ENCODE results near the gene RUSF1. TPM values are rescaled to one million over a fixed set of nuclear protein-coding genes. Genes with fewer than 3 reads are reported as not detected.
A peak's percentile ranks its signal among the peaks of the same experiment; 100 is the strongest.

The RUSF1 gene
- total RNA-seq, 1 experiment from 2014 or later, result 30.5 TPM

DNA sequence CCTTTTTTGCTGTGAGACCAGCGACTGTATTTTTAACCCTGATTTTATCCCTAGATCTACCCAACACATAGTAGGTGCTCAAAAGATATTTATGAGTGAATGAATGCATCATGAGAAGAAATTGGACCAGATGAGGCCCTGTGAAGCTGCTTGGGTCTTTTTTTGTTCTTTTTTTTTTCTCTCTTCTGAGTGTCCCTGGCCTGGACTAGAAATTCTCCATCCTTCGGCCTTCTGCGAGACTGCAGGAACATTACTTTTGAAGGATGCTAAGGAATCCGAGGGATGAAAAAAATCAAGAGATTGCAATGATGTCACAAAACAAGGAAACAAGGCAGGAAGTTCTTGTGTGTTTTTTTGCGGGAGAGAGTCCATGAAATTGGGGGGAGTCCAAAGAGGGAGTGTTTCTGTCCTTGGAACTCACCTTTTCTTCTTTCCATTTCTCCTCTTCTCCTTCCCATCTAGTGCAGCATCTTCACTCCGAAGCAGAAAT is 560 bp upstream of the RUSF1 start:
- POLR2A ChIA-PET, result interaction anchor here (0.6 to 1.3 kb wide), 3 partner anchors 25 to 365 kb away, joined by 3 to 8 read pairs (median 3); partner anchors contain the start of genes ARMC5 and ZNF267
- Histone ChIP-seq H3K36me3 (ENCODE audit: control insufficient read depth, insufficient read depth, low read length) (no peaks in the 10 kb centered on the region), H3K4me1 (no peaks in the 10 kb centered on the region), H3K4me3 (ENCODE audit: low read depth, low read length) (peak overlapping the region; percentile 90), H3K9me3 (no peaks in the 10 kb centered on the region), H3K27me3 (replicated peaks; ENCODE audit: control insufficient read depth, insufficient read depth, low read length) (no peaks in the 10 kb centered on the region)
- Mint-ChIP-seq H3K4me1 (ENCODE audit: low read depth, unreplicated experiment) (peaks cover 15% of the 10 kb centered on the region), H3K27ac (ENCODE audit: unreplicated experiment) (peak overlapping the region; percentile 95), H3K36me3 (ENCODE audit: insufficient read depth, unreplicated experiment) (peaks cover 11% of the 10 kb centered on the region), H3K27me3 (ENCODE audit: insufficient read depth, unreplicated experiment) (no peaks in the 10 kb centered on the region), H3K9me3 (ENCODE audit: unreplicated experiment) (no peaks in the 10 kb centered on the region), H3K4me3 (ENCODE audit: unreplicated experiment) (peak overlapping the region; percentile 92)
- TF ChIP-seq, protein P1, sequence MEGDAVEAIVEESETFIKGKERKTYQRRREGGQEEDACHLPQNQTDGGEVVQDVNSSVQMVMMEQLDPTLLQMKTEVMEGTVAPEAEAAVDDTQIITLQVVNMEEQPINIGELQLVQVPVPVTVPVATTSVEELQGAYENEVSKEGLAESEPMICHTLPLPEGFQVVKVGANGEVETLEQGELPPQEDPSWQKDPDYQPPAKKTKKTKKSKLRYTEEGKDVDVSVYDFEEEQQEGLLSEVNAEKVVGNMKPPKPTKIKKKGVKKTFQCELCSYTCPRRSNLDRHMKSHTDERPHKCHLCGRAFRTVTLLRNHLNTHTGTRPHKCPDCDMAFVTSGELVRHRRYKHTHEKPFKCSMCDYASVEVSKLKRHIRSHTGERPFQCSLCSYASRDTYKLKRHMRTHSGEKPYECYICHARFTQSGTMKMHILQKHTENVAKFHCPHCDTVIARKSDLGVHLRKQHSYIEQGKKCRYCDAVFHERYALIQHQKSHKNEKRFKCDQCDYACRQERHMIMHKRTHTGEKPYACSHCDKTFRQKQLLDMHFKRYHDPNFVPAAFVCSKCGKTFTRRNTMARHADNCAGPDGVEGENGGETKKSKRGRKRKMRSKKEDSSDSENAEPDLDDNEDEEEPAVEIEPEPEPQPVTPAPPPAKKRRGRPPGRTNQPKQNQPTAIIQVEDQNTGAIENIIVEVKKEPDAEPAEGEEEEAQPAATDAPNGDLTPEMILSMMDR (IDR thresholded peaks at IDR 0.05; ENCODE audit: insufficient read depth in 1 of 2, low read depth in 1 of 2, low read length in 1 of 2, severe bottlenecking in 1 of 2, unreplicated experiment in 1 of 2), result no peak
- TSS peak; percentile 72 for BruUV-seq (replicated peaks)
- no peak for DNase-seq
- intact Hi-C loops (cut with micrococcal nuclease; ENCODE audit: unreplicated experiment), result loop anchor here (2.0 to 5.0 kb wide), 2 partner anchors 32 to 194 kb away; no protein-coding TSS in a partner anchor
- CTCF ChIA-PET, result interaction anchor here (1.7 kb wide), 1 partner anchor 31 kb away, joined by 5 read pairs; no protein-coding TSS in a partner anchor

DNA sequence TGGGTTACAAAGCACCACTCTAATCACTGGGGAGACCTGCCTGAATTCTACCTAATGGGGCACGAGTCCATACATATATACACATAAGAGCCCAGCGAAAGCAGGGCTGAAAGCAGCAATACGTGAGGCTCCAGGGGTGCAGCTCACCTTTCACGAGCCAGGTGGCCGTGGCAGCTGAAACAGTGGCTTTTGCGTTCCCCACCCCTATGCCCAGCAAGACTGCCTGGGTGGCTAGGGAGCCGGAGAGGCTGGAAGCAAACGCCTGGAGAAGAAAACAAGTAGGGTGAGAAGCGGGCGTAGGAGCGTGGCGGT is 618 bp downstream of the RUSF1 start:
- H3K36me3 Mint-ChIP-seq (ENCODE audit: insufficient read depth, unreplicated experiment), result peaks cover 11% of the 10 kb centered on the region
- H3K9me3 Mint-ChIP-seq (ENCODE audit: unreplicated experiment), result no peaks in the 10 kb centered on the region
- H3K27me3 ChIP-seq (replicated peaks; ENCODE audit: control insufficient read depth, insufficient read depth, low read length), result no peaks in the 10 kb centered on the region
- intact Hi-C loops (cut with micrococcal nuclease; ENCODE audit: unreplicated experiment), result loop anchor here (5.0 kb wide), 1 partner anchor 195 kb away; no protein-coding TSS in a partner anchor
- H3K36me3 ChIP-seq (ENCODE audit: control insufficient read depth, insufficient read depth, low read length), result no peaks in the 10 kb centered on the region
- peaks cover 15% of the 10 kb centered on the region for H3K4me1 Mint-ChIP-seq (ENCODE audit: low read depth, unreplicated experiment)
- H3K27ac Mint-ChIP-seq (ENCODE audit: unreplicated experiment), result peak overlapping the region; percentile 95
- no peaks in the 10 kb centered on the region for H3K9me3 ChIP-seq
- peak overlapping the region; percentile 92 for H3K4me3 Mint-ChIP-seq (ENCODE audit: unreplicated experiment)
- H3K4me1 ChIP-seq, result no peaks in the 10 kb centered on the region
- TF ChIP-seq, protein P1 (IDR thresholded peaks at IDR 0.05; ENCODE audit: insufficient read depth in 1 of 2, low read depth in 1 of 2, low read length in 1 of 2, severe bottlenecking in 1 of 2, unreplicated experiment in 1 of 2), result no peak
- ChIA-PET CTCF (interaction anchor here (1.7 kb wide), 1 partner anchor 30 kb away, joined by 5 read pairs; no protein-coding TSS in a partner anchor), POLR2A (interaction anchor here (1.0 to 1.3 kb wide), 3 partner anchors 15 to 205 kb away, joined by 3 to 8 read pairs (median 3); partner anchors contain the start of gene ARMC5)
- H3K27me3 Mint-ChIP-seq (ENCODE audit: insufficient read depth, unreplicated experiment), result no peaks in the 10 kb centered on the region
- no peak for DNase-seq
- no TSS peak for BruUV-seq (replicated peaks)
- peak overlapping the region; percentile 90 for H3K4me3 ChIP-seq (ENCODE audit: low read depth, low read length)

DNA sequence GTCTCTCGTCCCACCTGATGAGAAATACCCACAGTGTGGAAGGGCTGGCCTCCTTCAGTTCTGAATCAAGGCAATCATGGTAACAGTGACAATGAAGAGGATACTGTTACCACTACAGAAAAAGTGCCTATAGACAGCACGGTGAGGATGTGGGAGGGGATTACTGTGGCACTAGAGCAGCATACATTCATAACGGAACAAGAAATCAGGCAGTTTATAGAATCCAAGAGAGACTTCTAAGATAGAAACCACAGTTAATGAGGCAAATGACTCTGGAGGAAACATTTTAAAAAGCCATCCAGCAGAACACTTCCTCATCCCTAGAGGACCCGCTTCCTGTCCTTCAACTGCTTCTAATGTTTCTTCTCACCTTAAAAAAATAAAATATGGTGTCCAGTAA is 2.7 kb downstream of the RUSF1 start:
- CTCF ChIA-PET, result no interaction called here
- Histone ChIP-seq H3K4me1 (peaks cover 14% of the 10 kb centered on the region), H3K27me3 (replicated peaks; ENCODE audit: control insufficient read depth, insufficient read depth, low read length) (no peaks in the 10 kb centered on the region), H3K36me3 (ENCODE audit: control insufficient read depth, insufficient read depth, low read length) (no peaks in the 10 kb centered on the region), H3K4me3 (ENCODE audit: low read depth, low read length) (no peak overlapping the region), H3K9me3 (no peaks in the 10 kb centered on the region)
- Mint-ChIP-seq H3K27me3 (ENCODE audit: insufficient read depth, unreplicated experiment) (no peaks in the 10 kb centered on the region), H3K9me3 (ENCODE audit: unreplicated experiment) (no peaks in the 10 kb centered on the region), H3K36me3 (ENCODE audit: insufficient read depth, unreplicated experiment) (peaks cover 9% of the 10 kb centered on the region), H3K27ac (ENCODE audit: unreplicated experiment) (no peak overlapping the region), H3K4me1 (ENCODE audit: low read depth, unreplicated experiment) (peaks cover 22% of the 10 kb centered on the region), H3K4me3 (ENCODE audit: unreplicated experiment) (no peak overlapping the region)
- intact Hi-C loops (cut with micrococcal nuclease; ENCODE audit: unreplicated experiment), result loop anchor here (5.0 kb wide), 1 partner anchor 197 kb away; no protein-coding TSS in a partner anchor
- POLR2A ChIA-PET, result no interaction called here
- DNase-seq, result no peak
- TF ChIP-seq, protein P1 (IDR thresholded peaks at IDR 0.05; ENCODE audit: insufficient read depth in 1 of 2, low read depth in 1 of 2, low read length in 1 of 2, severe bottlenecking in 1 of 2, unreplicated experiment in 1 of 2), result no peak
- no TSS peak for BruUV-seq (replicated peaks)
